GM12874 (cell line): Measurements from ENCODE around the gene TFAP2A.

ENCODE experiments used
- CTCF ChIP-seq: IDR thresholded peaks from 2 replicates; pipeline ENCODE4 v1.5.1; 2011; ENCODE audit warnings: low read depth, mild to moderate bottlenecking, control low read depth, low read length, moderate library complexity; ENCODE audit not compliant: insufficient read depth

TFAP2A gene

GRCh38 chr6:10382728-10383330 is 32.0 kb downstream of the TFAP2A start:
- TF ChIP-seq CTCF = no peak

DNA sequence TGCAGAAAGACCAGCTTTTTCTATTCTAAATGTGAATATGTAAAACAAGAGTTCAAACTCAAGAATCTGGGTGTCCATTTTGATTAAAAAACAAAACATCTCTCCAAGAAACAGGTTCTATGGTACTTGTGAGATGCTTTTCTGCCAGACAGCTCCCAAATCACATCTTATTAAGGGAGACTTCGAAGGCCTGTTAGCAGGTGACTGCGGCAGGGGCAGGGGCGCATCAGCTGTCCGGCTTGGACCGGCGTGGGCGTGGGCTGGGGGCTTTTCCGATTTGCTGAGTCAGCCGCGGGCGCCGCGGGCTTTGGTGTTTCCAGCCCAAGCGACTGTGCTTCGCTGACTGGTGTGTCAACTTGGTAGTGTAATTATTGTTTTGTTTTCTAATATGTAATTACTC is 32.6 kb downstream of the TFAP2A start:
- TF ChIP-seq CTCF = no peak

GRCh38 chr6:10381830-10382208 is 33.1 kb downstream of the TFAP2A start:
- no peak for TF ChIP-seq CTCF

- peak; percentile 26; the same call in 1 of the 2 replicates for TF ChIP-seq CTCF
Observed at GRCh38 chr6:10381133-10381829, 33.6 kb downstream of the TFAP2A start.

DNA sequence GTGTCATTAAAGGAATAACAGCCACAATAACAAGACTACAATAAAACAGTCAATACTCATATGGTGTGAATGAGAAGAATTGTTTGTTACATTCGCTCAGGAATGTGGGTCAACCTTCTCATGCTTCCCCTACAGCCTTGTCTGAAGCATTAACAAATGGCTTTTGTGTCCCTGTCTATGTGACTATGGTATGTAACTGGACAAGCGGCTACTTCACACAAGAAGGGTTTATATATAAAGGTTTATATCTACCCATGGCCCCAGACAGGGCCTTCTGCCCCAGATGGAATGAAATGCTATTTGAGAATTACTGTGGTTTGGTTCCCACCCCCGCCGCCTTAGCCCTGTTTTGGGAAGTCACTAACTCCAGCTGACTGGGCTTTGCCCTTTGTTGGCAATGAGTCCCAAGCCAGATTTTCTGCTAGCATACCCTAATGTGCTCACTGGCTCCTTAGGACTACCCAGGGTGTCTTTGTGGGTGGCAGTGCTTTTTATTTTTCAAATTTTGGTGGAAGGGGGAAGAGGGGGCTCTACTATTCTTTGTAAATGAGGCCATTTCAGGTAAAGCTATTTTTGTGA is 39.4 kb downstream of the TFAP2A start:
- no peak for TF ChIP-seq CTCF

GRCh38 chr6:10373642-10374359 is 41.1 kb downstream of the TFAP2A start:
- no peak for TF ChIP-seq CTCF

GRCh38 chr6:10369896-10370295 is 45.0 kb downstream of the TFAP2A start:
- TF ChIP-seq CTCF = no peak
